ENCODE measurements around the gene KRT9. TPM values are rescaled to one million over a fixed set of nuclear protein-coding genes. Genes with fewer than 3 reads are reported as not detected.

KRT9 gene
- total RNA-seq, 1 experiment from 2014 or later: not detected

- BruUV-seq (replicated peaks): no TSS peak
- Histone ChIP-seq H3K27me3 (replicated peaks; ENCODE audit: insufficient read depth, low read depth, low read length, poor library complexity) (no peaks in the 10 kb centered on the region), H3K36me3 (ENCODE audit: insufficient read depth, low read length, poor library complexity, severe bottlenecking) (no peaks in the 10 kb centered on the region), H3K9me3 (ENCODE audit: low read depth, low read length, poor library complexity, severe bottlenecking) (no peaks in the 10 kb centered on the region), H3K4me3 (ENCODE audit: low read depth, low read length, poor library complexity, severe bottlenecking) (no peak overlapping the region), H3K27ac (ENCODE audit: low read depth, low read length, poor library complexity, severe bottlenecking) (no peak overlapping the region), H3K4me1 (ENCODE audit: insufficient read depth, low read length, poor library complexity, severe bottlenecking) (no peaks in the 10 kb centered on the region)
- TF ChIP-seq EZH2 (IDR thresholded peaks at IDR 0.05; ENCODE audit: borderline replicate concordance, low read depth, low read length, poor library complexity, severe bottlenecking) (no peak), CTCF (conservative IDR thresholded peaks at IDR 0.05; ENCODE audit: low read depth, low read length) (no peak)
- intact Hi-C loops (cut with micrococcal nuclease; ENCODE audit: unreplicated experiment): no loop called here
- CTCF ChIA-PET: no interaction called here
- no peak for DNase-seq (ENCODE audit: low spot score)
- POLR2A ChIA-PET (ENCODE audit: low non-redundant PET): no interaction called here
Observed at GRCh38 chr17:41530062-41531048, 41.5 kb downstream of the KRT9 start.

GRCh38 chr17:41529491-41529915 is 42.4 kb downstream of the KRT9 start:
- H3K27ac ChIP-seq (ENCODE audit: low read depth, low read length, poor library complexity, severe bottlenecking): no peak overlapping the region
- DNase-seq (ENCODE audit: low spot score): no peak
- intact Hi-C loops (cut with micrococcal nuclease; ENCODE audit: unreplicated experiment): no loop called here
- no peak overlapping the region for H3K4me3 ChIP-seq (ENCODE audit: low read depth, low read length, poor library complexity, severe bottlenecking)
- TF ChIP-seq EZH2 (IDR thresholded peaks at IDR 0.05; ENCODE audit: borderline replicate concordance, low read depth, low read length, poor library complexity, severe bottlenecking) (no peak), CTCF (conservative IDR thresholded peaks at IDR 0.05; ENCODE audit: low read depth, low read length) (no peak)
- BruUV-seq (replicated peaks): no TSS peak
- CTCF ChIA-PET: no interaction called here
- no peaks in the 10 kb centered on the region for H3K4me1 ChIP-seq (ENCODE audit: insufficient read depth, low read length, poor library complexity, severe bottlenecking)
- POLR2A ChIA-PET (ENCODE audit: low non-redundant PET): no interaction called here
- no peaks in the 10 kb centered on the region for H3K9me3 ChIP-seq (ENCODE audit: low read depth, low read length, poor library complexity, severe bottlenecking)
- H3K27me3 ChIP-seq (replicated peaks; ENCODE audit: insufficient read depth, low read depth, low read length, poor library complexity): no peaks in the 10 kb centered on the region
- H3K36me3 ChIP-seq (ENCODE audit: insufficient read depth, low read length, poor library complexity, severe bottlenecking): no peaks in the 10 kb centered on the region

GRCh38 chr17:41528959-41529353 is 42.9 kb downstream of the KRT9 start:
- Histone ChIP-seq H3K27ac (ENCODE audit: low read depth, low read length, poor library complexity, severe bottlenecking) (no peak overlapping the region), H3K4me1 (ENCODE audit: insufficient read depth, low read length, poor library complexity, severe bottlenecking) (no peaks in the 10 kb centered on the region), H3K9me3 (ENCODE audit: low read depth, low read length, poor library complexity, severe bottlenecking) (no peaks in the 10 kb centered on the region), H3K4me3 (ENCODE audit: low read depth, low read length, poor library complexity, severe bottlenecking) (no peak overlapping the region), H3K27me3 (replicated peaks; ENCODE audit: insufficient read depth, low read depth, low read length, poor library complexity) (no peaks in the 10 kb centered on the region), H3K36me3 (ENCODE audit: insufficient read depth, low read length, poor library complexity, severe bottlenecking) (no peaks in the 10 kb centered on the region)
- no peak for DNase-seq (ENCODE audit: low spot score)
- TF ChIP-seq EZH2 (IDR thresholded peaks at IDR 0.05; ENCODE audit: borderline replicate concordance, low read depth, low read length, poor library complexity, severe bottlenecking) (no peak), CTCF (conservative IDR thresholded peaks at IDR 0.05; ENCODE audit: low read depth, low read length) (no peak)
- intact Hi-C loops (cut with micrococcal nuclease; ENCODE audit: unreplicated experiment): no loop called here
- CTCF ChIA-PET: no interaction called here
- no TSS peak for BruUV-seq (replicated peaks)
- POLR2A ChIA-PET (ENCODE audit: low non-redundant PET): no interaction called here
